Activated naive CD4-positive, alpha-beta T cell treated with Interleukin-2 at 50 U/mL for 16 hours (primary cell): ENCODE measurements around the gene KCNH2.

Experiments used
- DNase-seq: peaks from one replicate; pipeline ENCODE4 v3.0.0-alpha.2; 2020

Gene KCNH2

GRCh38 chr7:150972741-150973140 is 5.4 kb downstream of the KCNH2 start:
- DNase-seq = no peak

- no peak for DNase-seq
These were observed 6.1 kb downstream of the KCNH2 start for GRCh38 chr7:150972023-150972468.

- DNase-seq = no peak
These were observed 6.7 kb downstream of the KCNH2 start for GRCh38 chr7:150971242-150972022.

GRCh38 chr7:150970424-150970823 is 7.7 kb downstream of the KCNH2 start:
- DNase-seq = no peak

GRCh38 chr7:150969475-150969874 is 8.6 kb downstream of the KCNH2 start:
- DNase-seq = no peak

GRCh38 chr7:150968734-150969372 is 9.3 kb downstream of the KCNH2 start:
- DNase-seq = no peak

- no peak for DNase-seq
These were observed 9.9 kb downstream of the KCNH2 start for GRCh38 chr7:150968056-150968733.

- no peak for DNase-seq
These were observed 10.8 kb downstream of the KCNH2 start for GRCh38 chr7:150967349-150967748.

GRCh38 chr7:150966002-150966401 is 12.1 kb downstream of the KCNH2 start:
- no peak for DNase-seq

- no peak for DNase-seq
These were observed 12.8 kb downstream of the KCNH2 start for GRCh38 chr7:150965273-150965830.

GRCh38 chr7:150964593-150965111 is 13.5 kb downstream of the KCNH2 start:
- no peak for DNase-seq

GRCh38 chr7:150963707-150964559 is 14.2 kb downstream of the KCNH2 start:
- DNase-seq = no peak

GRCh38 chr7:150962553-150963399 is 15.3 kb downstream of the KCNH2 start:
- peak; percentile 62 for DNase-seq

GRCh38 chr7:150962290-150962552 is 15.9 kb downstream of the KCNH2 start:
- no peak for DNase-seq

- DNase-seq = no peak
These were observed 16.4 kb downstream of the KCNH2 start for GRCh38 chr7:150961510-150962289.

- no peak for DNase-seq
These were observed 18.1 kb downstream of the KCNH2 start for GRCh38 chr7:150959739-150960734.

GRCh38 chr7:150959081-150959480 is 19.0 kb downstream of the KCNH2 start:
- no peak for DNase-seq

- no peak for DNase-seq
These were observed 19.5 kb downstream of the KCNH2 start for GRCh38 chr7:150958597-150958996.

GRCh38 chr7:150958062-150958552 is 20.0 kb downstream of the KCNH2 start:
- no peak for DNase-seq
